GM18511 (cell line): ENCODE data around the gene COL11A2.

Source experiments
- ATAC-seq: cut with Tn5 transposase; IDR thresholded peaks from one replicate; pipeline ENCODE4 v1.9.1; 2021; ENCODE audit warnings: mild to moderate bottlenecking, moderate library complexity; ENCODE audit not compliant: unreplicated experiment

The COL11A2 gene

DNA sequence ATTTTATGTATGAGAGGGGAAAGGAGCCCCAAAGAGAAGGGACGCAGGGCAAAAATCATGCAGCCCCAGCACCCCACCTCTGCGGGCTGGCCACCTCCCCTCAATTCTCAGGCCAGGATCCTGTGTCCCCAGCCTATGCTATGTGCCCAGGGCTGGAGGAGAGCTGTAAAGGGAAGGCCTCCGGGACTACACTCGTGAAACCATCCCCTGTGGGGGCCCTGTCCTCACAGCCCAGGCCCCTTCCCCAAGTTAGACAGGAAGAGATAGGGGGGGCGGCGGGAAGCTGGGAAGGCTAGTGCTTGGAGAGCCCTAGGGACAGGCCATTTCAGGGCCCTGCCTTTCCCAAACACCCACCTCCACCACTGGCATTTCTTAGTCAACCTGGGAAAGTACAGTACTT, 1.4 kb upstream of the COL11A2 start:
- no peak for ATAC-seq

DNA sequence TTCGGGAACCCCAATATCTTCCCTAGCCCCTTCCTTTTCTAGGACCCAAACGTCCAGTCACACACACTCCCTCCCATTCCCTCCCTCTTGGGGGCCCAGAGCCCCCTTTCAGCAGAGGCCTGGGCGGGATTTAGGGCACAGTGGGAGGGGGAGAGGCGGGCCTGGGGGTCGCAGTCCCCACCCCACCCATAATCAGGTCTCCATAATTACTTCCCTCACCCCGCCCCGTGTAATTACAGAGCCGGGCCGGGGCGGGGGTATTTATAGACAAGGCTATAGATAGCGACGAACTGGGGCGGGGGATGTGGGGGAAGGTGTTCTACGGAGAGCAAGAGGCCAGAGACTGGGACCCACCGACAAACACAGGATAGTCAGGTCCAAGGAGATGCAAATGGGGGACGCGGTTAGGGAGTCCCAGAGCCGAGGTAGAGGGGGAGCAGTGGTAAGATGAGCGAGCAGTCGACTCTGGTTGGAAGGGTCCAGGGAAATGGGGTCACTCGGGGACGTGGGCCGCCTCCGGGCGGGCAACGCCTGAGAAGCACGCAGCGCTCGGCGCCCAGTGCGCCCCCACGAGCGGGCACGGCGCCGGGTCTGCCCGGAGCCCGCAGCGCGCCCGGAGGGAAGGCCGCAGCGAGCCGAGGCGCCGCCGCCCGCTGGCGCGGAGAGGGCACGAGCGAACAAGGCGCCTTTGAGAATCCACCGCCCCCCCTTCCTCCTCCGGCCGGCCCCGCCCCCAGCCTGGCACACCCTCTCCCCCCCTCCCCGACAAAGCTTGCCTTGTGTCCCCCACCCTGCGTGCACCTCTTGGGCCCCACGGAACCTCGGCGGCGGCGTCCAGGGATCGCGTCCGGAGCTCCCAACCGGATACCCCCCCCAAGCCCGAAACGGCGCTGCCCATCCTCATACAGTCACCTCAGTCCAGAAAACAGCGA, 670 bp upstream of the COL11A2 start:
- no peak for ATAC-seq

DNA sequence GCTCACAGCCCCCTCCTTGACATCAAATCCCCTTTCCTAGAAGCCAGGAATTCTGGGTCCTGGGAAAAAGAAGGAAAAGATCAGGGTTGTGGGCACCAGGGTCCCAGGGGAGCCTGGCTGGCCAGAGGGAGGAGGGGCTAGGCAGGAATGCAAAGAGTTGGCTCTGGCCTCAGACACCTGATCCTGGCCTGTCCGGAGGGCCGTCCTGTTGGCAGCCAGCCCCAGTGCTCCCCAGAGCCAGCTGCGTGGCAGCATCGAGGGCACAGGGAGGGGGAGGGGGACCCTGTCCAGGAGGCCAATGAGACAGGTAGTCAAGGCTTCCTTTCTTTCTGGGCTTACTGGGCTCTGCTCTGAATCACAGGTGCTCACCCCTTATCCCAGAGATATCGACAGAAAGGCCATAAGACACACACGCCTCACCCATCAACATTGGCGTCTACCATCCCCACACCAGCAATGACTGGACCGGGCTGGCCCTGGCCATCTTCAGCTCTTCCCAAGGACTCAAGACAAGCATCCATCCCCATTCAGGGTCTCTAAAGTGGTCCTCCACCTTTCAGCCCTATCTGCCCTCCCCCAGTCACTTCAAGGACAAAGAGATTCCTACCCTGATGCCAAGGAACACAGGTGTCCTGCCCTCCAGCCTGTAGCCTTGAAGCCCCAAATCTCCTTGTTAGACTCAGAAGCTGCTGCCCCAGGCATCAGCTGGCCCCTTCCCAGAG, 723 bp downstream of the COL11A2 start:
- no peak for ATAC-seq

DNA sequence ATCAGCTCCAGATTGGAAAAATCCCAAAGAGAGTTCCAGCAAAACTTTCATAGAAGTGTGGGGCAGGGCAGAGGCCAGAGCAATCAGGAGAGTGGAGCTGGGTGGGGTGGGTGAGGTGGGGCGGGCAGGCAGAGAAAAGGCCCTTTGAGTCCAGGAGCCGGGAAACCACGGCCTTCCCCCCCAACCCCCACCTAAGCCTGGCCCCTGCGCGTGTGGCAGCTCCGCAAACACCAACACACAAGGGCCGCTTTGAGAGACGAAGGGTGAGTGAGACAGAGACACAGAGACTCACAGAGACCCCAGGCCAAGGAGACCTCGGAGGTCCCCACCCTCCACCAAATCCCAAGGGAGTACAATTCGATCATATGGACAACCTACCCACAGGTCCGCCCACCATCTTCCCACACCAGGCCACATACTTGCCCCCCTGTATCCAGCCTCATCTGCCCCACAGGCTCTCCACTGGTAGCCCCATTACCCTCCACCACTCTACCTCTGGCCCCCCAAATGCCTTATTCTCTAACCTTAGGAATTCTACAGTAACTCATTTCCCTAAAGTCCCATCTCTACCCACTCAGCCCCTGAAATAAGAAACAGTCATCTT, 1.7 kb downstream of the COL11A2 start:
- ATAC-seq, result no peak

DNA sequence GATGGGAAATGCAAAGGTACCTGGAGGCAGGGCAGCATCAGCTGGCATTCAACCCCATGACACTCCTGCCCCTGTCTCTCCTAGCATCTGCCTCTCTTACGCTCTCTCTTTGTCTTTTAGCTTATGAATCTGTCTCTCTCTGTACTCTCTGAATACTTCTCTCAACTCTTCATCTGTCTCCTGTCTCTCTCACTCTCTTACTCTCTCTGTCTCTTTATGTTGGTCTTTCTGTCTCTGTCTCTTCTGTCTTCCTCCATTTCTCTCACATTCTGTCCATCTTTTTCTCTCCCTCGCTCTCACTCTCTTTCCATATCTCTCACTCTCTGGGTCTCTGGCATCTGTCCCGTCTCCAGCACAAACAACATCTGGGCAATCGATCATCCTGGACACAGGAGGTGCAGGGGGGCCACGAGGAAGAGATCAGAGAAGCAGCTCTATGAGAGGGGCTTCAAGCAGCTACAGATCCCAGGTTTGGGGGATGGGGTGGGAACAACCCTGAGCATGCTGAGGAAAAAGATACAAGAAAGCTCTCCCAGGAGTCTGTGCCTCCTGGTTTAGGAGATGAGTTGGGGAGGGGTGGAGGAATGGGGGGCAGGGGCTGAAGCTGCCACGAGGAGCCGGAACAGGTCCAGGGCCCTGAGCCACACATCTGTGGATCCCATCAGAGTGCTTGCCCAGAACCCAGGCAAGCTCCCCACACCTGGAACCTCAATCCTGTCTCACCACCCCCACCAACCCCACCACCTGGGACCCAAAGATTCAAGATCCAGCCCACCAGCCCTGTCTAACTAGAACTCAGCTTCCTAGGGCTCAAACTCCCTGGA, 2.4 kb downstream of the COL11A2 start:
- no peak for ATAC-seq

DNA sequence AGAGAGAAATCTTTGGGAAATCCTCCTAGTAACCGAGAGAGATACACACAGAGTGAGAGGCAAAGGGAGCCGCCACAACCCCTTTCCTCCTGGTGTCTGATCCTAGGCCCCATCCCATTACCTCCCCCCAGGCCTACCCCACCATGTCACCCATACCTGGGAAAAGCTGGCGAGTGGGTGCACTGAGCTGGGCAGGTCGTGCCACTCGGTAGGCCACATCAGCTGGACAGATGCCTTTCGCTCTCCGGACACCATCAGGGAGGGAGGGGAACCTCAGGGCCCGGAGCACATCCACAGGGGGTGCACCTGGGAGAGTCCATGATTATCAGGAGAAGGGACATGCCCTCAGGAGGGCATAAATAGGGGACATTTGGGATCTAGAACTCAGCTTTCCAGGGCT, 3.1 kb downstream of the COL11A2 start:
- ATAC-seq, result no peak

DNA sequence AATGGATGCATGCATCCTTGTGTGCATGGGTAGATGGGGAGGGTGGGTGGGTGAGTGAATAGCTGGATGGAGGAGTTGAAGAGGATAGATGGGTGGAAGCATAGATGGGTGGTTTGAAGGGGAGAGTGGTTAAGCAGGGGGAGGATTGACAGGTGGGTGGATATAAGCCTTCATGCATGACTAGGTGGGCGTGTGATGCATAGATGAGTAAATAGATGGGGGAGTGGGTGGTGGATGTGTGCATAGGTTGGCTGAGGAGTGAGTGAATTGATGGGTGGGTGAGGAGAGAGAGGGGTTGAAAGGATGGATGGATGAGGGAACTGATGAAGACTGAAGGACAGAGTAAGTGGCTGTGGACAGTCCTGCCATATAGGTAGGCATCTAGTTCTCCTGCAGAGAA, 4.5 kb downstream of the COL11A2 start:
- ATAC-seq, result no peak

DNA sequence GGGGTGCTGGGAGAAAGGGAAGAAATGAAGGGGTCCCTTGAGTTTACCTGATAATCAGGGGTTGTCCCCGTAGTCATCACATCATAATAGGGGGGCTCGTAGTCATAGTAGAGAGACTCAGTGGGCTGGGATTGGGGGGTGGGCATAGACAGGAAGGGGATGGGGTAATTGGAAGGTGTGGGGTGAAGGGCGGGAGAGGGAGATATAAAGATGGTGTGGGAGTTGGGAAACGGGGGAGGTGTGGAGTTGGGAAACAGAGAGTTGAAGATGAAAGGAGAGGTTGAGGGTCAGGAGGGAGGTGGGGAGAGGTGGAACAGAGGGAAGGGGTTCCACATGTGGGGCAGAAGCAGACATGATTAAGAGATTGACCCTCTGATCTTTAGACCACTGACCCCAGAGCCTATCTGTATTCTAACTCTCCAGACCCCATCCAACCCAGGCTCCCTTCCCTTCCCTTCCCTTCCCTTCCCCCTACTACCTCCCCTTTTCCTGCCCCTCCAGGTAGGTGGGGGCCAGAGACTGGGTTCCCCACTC, 6.5 kb downstream of the COL11A2 start:
- no peak for ATAC-seq

DNA sequence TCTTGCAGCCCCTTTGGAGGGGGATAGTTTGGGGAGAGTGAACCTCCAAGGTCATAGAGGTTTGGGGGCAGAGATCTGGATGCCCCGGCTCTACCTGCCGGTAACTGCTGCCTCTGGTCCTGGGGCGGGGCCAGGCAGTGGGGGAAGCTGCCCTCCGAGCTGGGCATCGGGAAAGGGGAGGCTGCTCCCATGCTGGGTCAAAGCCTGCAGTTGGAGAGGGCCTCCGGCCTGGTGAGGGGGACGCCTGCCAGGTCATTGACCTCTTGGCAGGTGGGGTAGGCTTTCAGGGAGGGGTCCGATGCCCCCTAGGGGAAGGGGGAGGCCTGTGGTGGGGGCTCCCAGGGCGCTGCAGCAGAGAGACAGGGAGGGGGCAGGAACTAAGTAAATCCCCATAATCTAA, 7.1 kb downstream of the COL11A2 start:
- ATAC-seq, result no peak

DNA sequence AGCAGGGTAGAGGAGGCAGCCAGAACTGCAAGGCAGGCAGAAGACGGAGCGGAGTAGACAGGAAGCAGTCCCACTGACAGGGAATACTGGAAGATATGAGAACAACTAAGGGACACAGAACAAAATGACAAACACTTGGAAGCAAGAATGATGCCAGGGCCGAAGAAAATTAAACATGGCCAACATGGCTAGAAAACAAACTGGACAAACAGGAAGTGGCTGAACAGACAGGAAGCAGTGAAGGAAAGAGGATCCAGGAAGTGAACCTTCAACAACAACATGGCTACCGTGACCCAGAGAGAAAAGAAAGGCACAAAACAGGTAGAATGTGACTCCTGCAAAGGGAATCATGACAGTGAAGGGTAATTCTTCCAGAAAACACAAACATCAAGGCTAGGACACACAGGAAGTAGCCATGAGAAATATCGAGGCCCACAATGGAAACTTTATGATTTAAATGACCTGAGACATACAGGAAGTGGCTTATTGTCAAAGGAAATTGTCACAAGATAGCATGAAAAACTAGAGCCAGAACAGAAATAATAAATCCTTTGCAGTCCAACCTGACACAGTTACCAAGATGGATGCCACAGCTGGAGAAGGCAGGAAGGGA, 9.1 kb downstream of the COL11A2 start:
- no peak for ATAC-seq

DNA sequence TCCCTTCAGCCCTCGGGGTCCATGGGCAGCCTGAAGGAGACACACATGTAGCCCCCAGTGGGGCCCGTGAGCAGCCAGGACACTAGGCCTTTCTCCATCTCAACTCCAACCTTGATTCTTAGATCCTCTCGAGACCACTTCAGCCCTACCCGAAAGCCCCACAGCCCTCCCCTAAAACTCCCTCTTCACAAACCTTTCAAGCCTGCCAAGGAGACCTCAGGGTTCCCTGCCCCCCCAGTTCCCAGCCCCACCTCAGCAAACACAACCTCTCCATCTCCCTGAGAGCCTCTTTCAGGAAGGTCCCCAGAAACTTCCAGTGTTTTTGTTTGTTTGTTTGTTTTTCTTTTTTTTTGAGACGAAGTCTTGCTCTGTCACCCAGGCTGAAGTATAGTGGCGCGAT, 11.1 kb downstream of the COL11A2 start:
- no peak for ATAC-seq

DNA sequence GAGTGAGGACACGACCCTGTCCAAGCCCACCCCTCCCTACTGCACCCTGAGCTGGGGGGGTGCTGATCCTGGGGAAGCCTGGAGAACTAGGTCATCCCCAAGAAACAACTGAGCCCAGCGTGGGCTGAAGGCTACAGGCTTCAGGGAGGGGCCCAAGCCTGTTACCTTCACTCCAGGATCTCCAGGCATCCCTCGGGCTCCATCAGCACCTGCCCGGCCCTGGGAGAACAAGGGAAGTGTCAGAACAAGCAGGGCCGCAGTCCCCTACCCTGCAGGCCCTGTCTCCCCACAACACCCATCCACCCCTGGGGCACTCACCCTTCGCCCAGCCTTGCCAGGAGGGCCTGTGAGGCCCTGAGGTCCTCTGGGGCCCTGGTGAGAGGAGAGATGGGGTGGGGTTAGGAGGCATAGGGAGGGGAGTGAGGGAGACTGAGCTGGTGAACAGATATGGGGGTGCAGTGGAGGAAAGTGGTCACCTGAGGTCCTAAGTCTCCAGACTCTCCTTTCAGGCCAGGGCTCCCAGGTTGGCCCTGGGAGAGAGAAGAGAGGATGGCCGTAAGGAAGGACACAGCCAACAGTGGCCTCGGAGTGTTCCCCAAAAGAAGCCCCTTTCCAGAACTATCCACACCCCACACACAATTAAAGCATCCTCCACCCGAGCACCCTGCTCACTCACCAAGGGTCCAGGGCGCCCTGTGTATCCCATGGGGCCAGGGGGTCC, 13.4 kb downstream of the COL11A2 start:
- no peak for ATAC-seq

DNA sequence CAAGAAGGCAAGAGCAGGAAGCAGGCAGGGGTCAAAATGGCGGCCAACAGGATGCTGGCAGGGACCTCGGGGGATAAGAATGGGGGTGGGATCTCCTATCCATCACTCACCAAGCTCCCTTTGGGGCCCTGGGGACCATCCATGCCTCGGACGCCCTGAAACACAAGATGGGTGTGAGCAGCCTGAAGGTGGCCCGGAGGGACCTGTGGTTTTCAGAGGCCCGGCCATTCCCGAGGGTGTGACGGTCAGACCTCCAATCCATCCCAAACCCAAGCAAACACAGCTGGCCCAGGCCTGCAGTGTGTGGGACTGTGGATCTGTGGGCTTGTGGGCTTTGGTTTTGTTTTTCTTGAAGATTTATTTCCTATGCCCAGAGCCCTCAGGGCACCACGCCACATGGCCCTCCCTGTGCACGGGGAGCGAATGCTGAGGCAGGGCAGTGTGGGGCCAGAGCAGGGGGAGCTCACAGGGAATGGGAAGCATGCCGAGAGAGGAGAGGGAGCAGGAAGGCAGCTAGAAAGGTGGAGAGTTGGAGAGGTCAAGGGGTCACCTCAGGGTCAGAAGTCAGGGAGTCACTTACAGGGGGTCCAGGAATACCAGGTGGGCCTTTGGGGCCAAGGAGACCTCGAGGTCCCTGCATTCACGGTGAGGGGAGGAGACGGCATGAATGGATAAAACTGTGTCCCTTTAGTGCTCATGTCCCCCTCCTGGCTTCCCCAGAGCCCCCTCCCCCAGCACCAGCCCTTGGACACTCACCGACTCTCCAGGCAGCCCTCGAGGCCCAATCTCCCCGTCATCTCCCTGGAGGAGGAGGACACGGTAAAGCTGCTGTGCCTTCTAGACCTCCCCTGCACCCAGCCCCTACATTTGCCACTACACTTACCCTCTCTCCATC, 14.5 kb downstream of the COL11A2 start:
- no peak for ATAC-seq

DNA sequence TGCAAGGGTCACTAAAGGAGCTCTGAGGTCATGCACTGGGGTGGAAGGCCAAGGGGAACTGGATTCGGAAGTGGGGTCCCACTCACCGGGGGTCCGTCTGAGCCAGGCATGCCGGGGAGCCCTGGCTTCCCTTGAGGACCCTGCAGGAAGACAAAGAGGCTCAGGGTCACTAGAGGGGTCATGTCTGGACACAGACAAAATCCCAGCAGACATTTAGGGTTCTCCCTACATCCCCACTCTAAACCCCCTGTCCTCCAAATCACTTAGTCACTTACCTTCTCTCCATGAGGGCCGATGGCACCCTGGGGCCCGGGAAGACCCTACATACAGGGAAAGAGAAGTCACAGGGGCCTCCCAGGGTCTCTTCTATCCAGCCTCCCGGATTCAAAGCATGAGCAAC, 15.4 kb downstream of the COL11A2 start:
- ATAC-seq, result no peak

DNA sequence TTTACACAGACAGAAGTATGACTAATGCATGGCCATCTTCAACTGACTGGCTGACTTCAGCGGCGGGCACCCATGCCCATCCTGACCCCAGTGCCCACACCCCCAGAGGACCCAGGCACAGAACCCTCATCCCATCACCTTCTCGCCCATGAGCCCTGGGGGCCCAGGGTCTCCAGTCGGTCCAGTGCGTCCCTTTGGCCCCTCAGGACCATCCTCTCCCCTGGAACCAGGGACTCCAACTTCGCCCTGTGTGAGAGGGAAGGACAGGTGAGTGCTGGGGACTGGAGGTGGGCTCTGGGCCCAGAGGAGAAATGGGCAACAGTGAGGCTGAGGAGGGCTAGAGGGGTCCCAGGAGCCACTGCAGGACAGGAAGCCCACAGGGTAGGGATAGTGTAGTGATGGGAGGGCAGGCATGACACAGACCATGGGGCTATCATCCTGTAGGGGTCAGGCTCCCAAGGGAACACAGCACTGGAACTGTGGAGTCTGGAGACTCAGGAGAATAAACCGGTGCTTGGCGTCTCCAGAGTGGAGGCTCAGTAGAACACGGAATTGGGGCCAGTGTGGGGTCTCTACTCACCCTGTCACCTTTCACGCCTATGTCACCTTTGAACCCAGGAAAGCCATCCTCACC, 16.7 kb downstream of the COL11A2 start:
- ATAC-seq, result no peak

DNA sequence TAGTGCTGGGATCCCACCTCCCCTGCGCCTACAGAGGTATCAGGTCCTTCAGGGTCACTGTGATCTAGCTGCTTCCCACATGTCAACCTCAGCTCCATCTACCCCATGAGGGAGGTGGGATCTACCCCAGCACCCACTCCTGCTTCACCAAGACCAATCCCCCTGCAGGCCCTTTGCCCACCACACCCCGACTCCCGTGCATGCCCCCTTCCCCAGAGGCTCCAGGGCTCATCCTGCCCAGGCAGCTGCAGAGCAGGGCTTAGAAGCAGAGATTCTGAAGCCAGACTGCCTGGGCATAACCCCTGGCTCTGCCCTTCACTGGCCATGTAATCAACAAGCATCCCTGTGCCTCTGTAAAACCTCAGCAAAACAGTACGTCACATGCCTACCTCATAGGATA, 17.5 kb downstream of the COL11A2 start:
- no peak for ATAC-seq

DNA sequence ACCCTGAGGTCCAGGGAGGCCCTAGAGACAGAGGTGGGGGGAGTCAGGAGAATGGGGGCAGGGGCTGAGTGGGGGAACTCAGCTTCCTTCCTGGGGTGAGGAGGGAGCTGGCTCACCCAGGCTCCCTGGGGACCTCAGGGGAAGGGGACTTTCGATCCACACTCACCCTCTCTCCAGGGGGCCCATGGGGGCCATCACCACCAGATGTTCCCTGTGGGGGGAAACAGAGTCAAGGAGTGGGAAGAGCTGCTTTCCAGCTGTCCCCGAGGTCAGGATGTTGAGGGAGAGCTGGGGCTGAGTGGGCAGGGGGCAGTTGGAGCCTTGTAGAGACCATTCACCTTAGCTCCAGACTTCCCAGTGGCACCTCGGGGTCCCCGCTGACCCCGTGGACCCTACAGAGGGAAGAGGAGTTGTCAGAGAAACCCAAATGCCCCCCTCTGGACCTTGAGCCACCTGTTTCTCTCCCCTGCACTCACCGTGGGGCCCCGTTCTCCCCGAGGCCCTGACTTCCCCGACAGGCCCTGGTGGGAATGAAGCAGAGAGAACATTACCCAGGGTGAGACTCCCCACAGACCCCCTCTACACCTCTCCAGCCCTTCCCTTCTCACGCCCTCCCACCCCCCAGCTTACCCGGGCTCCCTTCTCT, 18.6 kb downstream of the COL11A2 start:
- no peak for ATAC-seq
